Panc1 (cell line): ENCODE measurements around the gene RAB7B. TPM values are rescaled to one million over a fixed set of nuclear protein-coding genes. Genes with fewer than 3 reads are reported as not detected.

Source experiments
- ATAC-seq: fragments of 200-7000 bp; cut with Tn5 transposase; 2 replicates; pipeline ENCODE4 v1.9.1; 2020; ENCODE audit warnings: mild to moderate bottlenecking, moderate library complexity
- BruUV-seq: library from RNA; stranded (reverse); fragments of 400-500 nt; replicated peaks from 2 replicates; lab custom pipeline; 2021; lab: Mats Ljungman, UMichigan
- CTCF ChIA-PET: fragments of 300-600 bp; sonication (Branson Sonifier 250); formaldehyde crosslinking; loops from one replicate; lab custom pipeline; 2022; ENCODE audit warnings: antibody characterized with exemption; lab: Charles Lee
- POLR2A ChIA-PET: fragments of 300-600 bp; sonication (Branson Sonifier 250); formaldehyde crosslinking; loops from one replicate; lab custom pipeline; 2022; ENCODE audit warnings: antibody characterized with exemption; lab: Charles Lee
- DNase-seq: peaks from one replicate; pipeline ENCODE4 v3.0.0-alpha.2; 2010; ENCODE audit warnings: low read depth, low spot score
- H3K27ac ChIP-seq: 2 replicates; pipeline ENCODE4 v1.5.1; 2011; ENCODE audit warnings: mild to moderate bottlenecking, low read length, inconsistent platforms
- H3K27me3 ChIP-seq: fragments of 200-500 bp; sonication (Bioruptor generic); 2 replicates; pipeline ENCODE4 v1.6.0; 2014; ENCODE audit warnings: low read length, inconsistent platforms; ENCODE audit not compliant: control insufficient read depth, insufficient read depth
- H3K36me3 ChIP-seq: fragments of 200-500 bp; sonication (Bioruptor generic); 2 replicates; pipeline ENCODE4 v1.5.1; 2014; ENCODE audit warnings: inconsistent platforms, mild to moderate bottlenecking, low read length, moderate library complexity; ENCODE audit not compliant: control insufficient read depth, insufficient read depth
- H3K4me1 ChIP-seq: 2 replicates; pipeline ENCODE4 v1.5.1; 2011; ENCODE audit warnings: inconsistent platforms, mild to moderate bottlenecking, low read length, moderate library complexity; ENCODE audit not compliant: control insufficient read depth, insufficient read depth
- H3K4me3 ChIP-seq, 2 experiments: 2 replicates each; pipeline ENCODE4 v1.5.1; 2011 to 2012; ENCODE audit warnings: low read depth in 2 of 2, low read length in 2 of 2, mild to moderate bottlenecking in 2 of 2, inconsistent platforms in 1 of 2, moderate library complexity in 1 of 2
- H3K9me3 ChIP-seq: fragments of 200-500 bp; sonication (Bioruptor generic); 2 replicates; pipeline ENCODE4 v1.5.1; 2014; ENCODE audit warnings: low read depth, mild to moderate bottlenecking, inconsistent platforms, low read length, moderate library complexity; ENCODE audit not compliant: control insufficient read depth, insufficient read depth
- POLR2AphosphoS5 ChIP-seq: IDR thresholded peaks from 2 replicates; pipeline ENCODE4 v1.6.1; 2012; ENCODE audit warnings: mild to moderate bottlenecking, low read depth, low read length, moderate library complexity
- SIN3A ChIP-seq: IDR thresholded peaks from 2 replicates; pipeline ENCODE4 v1.6.1; 2012; ENCODE audit warnings: low read depth, mild to moderate bottlenecking, low read length, moderate library complexity, borderline replicate concordance; ENCODE audit not compliant: insufficient read depth
- TCF7L2 ChIP-seq: IDR thresholded peaks from 2 replicates; pipeline ENCODE4 v1.6.1; 2011; ENCODE audit warnings: mild to moderate bottlenecking, low read depth, low read length, inconsistent platforms
- in situ Hi-C: cut with HindIII; loops from 2 replicates; pipeline ENCODE4 v1.10.0; 2016; ENCODE audit warnings: low sequenced_read_pairs, low pct_unique_long_range_greater_than_20kb
- intact Hi-C: fragments of 100-400 bp; cut with micrococcal nuclease; formaldehyde crosslinking; loops from one replicate; pipeline ENCODE4 v1.10.0; 2022; ENCODE audit not compliant: unreplicated experiment
- total RNA-seq: library from RNA; stranded (reverse); gene quantifications from one replicate; pipeline ENCODE4 v1.2.1, GENCODE V29; 2021; ENCODE audit not compliant: unreplicated experiment
- TF ChIP-seq, protein P1 (sequence below): fragments of 450-650 bp; IDR thresholded peaks from 2 replicates; pipeline ENCODE4 v1.5.1; 2017; ENCODE audit warnings: mild to moderate bottlenecking
- TF ChIP-seq, protein P2 (sequence below), 2 experiments: IDR thresholded peaks; 2 replicates each; pipeline ENCODE4 v1.6.1; 2011 to 2012; ENCODE audit warnings: low read depth in 2 of 2, control low read depth in 1 of 2, low read length in 1 of 2, mild to moderate bottlenecking in 1 of 2, moderate library complexity in 1 of 2; ENCODE audit not compliant: insufficient read depth in 1 of 2

RAB7B gene
- total RNA-seq, 1 experiment from 2014 or later: 0.05 TPM

GRCh38 chr1:206029484-206029883 is 26.3 kb upstream of the RAB7B start:
- TF ChIP-seq POLR2AphosphoS5 (no peak), TCF7L2 (no peak), SIN3A (no peak)
- TF ChIP-seq, protein P1, sequence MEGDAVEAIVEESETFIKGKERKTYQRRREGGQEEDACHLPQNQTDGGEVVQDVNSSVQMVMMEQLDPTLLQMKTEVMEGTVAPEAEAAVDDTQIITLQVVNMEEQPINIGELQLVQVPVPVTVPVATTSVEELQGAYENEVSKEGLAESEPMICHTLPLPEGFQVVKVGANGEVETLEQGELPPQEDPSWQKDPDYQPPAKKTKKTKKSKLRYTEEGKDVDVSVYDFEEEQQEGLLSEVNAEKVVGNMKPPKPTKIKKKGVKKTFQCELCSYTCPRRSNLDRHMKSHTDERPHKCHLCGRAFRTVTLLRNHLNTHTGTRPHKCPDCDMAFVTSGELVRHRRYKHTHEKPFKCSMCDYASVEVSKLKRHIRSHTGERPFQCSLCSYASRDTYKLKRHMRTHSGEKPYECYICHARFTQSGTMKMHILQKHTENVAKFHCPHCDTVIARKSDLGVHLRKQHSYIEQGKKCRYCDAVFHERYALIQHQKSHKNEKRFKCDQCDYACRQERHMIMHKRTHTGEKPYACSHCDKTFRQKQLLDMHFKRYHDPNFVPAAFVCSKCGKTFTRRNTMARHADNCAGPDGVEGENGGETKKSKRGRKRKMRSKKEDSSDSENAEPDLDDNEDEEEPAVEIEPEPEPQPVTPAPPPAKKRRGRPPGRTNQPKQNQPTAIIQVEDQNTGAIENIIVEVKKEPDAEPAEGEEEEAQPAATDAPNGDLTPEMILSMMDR: no peak
- TF ChIP-seq, protein P2, sequence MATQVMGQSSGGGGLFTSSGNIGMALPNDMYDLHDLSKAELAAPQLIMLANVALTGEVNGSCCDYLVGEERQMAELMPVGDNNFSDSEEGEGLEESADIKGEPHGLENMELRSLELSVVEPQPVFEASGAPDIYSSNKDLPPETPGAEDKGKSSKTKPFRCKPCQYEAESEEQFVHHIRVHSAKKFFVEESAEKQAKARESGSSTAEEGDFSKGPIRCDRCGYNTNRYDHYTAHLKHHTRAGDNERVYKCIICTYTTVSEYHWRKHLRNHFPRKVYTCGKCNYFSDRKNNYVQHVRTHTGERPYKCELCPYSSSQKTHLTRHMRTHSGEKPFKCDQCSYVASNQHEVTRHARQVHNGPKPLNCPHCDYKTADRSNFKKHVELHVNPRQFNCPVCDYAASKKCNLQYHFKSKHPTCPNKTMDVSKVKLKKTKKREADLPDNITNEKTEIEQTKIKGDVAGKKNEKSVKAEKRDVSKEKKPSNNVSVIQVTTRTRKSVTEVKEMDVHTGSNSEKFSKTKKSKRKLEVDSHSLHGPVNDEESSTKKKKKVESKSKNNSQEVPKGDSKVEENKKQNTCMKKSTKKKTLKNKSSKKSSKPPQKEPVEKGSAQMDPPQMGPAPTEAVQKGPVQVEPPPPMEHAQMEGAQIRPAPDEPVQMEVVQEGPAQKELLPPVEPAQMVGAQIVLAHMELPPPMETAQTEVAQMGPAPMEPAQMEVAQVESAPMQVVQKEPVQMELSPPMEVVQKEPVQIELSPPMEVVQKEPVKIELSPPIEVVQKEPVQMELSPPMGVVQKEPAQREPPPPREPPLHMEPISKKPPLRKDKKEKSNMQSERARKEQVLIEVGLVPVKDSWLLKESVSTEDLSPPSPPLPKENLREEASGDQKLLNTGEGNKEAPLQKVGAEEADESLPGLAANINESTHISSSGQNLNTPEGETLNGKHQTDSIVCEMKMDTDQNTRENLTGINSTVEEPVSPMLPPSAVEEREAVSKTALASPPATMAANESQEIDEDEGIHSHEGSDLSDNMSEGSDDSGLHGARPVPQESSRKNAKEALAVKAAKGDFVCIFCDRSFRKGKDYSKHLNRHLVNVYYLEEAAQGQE (IDR thresholded peaks at IDR 0.05; ENCODE audit: insufficient read depth in 1 of 2, low read depth in 2 of 2, low read length in 1 of 2): no peak
- Histone ChIP-seq H3K9me3 (no peaks in the 10 kb centered on the region), H3K4me1 (no peaks in the 10 kb centered on the region), H3K27ac (no peak overlapping the region), H3K36me3 (no peaks in the 10 kb centered on the region), H3K27me3 (peaks cover 21% of the 10 kb centered on the region), H3K4me3 (no peak overlapping the region)
- CTCF ChIA-PET: interaction anchor here (0.7 to 1.9 kb wide), 2 partner anchors 9 to 76 kb away, joined by 3 to 9 read pairs; no protein-coding TSS in a partner anchor
- DNase-seq (no peak), ATAC-seq (no peak)
- in situ Hi-C loops (no loop called here), intact Hi-C loops (no loop called here)
- BruUV-seq: no TSS peak
- POLR2A ChIA-PET: interaction anchor here (0.6 kb wide), 1 partner anchor 106 kb away, joined by 3 read pairs; no protein-coding TSS in a partner anchor

DNA sequence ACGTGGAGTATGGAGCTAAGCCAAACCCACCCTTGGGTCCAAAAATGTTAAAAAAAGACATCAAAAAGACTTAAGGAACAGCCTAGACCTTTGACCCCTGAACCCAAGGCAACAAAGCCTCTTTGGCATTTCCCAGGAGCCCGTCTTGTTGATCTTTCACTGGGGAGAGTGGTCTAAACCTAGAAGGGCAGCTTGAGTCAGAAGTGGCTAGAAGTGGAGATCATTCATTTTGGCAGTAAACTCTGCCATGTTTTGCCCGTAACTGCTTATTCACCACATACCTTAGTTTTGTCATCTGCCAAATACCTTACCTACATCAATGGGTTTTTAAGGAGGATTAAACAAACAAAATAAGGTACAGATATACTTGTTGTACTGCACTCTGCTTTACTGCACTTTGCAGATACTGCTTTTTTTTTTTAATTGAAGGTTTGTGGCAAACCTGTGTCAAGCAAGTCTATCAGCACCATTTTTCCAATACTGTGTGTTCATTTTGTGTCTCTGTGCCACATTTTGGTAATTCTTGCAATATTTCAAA is 22.2 kb upstream of the RAB7B start:
- H3K27me3 ChIP-seq: peaks cover 14% of the 10 kb centered on the region
- ATAC-seq (no peak), DNase-seq (no peak)
- no peaks in the 10 kb centered on the region for H3K36me3 ChIP-seq
- in situ Hi-C loops: no loop called here
- no peak for TF ChIP-seq POLR2AphosphoS5
- TF ChIP-seq TCF7L2: no peak
- TF ChIP-seq, protein P1: no peak
- no peak for TF ChIP-seq SIN3A
- TF ChIP-seq, protein P2 (IDR thresholded peaks at IDR 0.05; ENCODE audit: insufficient read depth in 1 of 2, low read depth in 2 of 2, low read length in 1 of 2): no peak
- no TSS peak for BruUV-seq
- no peaks in the 10 kb centered on the region for H3K9me3 ChIP-seq
- no peak overlapping the region for H3K4me3 ChIP-seq
- no peak overlapping the region for H3K27ac ChIP-seq
- POLR2A ChIA-PET: no interaction called here
- intact Hi-C loops: no loop called here
- CTCF ChIA-PET: no interaction called here
- H3K4me1 ChIP-seq: no peaks in the 10 kb centered on the region
